Fibroblast of lung (primary cell): ENCODE results near the gene CD300H. TPM values are rescaled to one million over a fixed set of nuclear protein-coding genes. Genes with fewer than 3 reads are reported as not detected.

Source experiments
- DNase-seq, 2 donors: peaks; one replicate each; pipeline versions ENCODE4 v3.0.0 to v3.0.0-alpha.2; 2010; ENCODE audit warnings: low read depth in 2 of 2
- H2AFZ ChIP-seq: 2 replicates; pipeline ENCODE4 v1.5.1; 2012; ENCODE audit warnings: low read length, control low read depth, inconsistent platforms
- H3K27ac ChIP-seq: 2 replicates; pipeline ENCODE4 v1.5.1; 2011; ENCODE audit warnings: low read length, control low read depth; ENCODE audit not compliant: insufficient read depth
- H3K27me3 ChIP-seq: 2 replicates; pipeline ENCODE4 v1.5.1; 2011; ENCODE audit warnings: mild to moderate bottlenecking, low read length; ENCODE audit not compliant: control insufficient read depth, insufficient read depth
- H3K36me3 ChIP-seq: 2 replicates; pipeline ENCODE4 v1.5.1; 2011; ENCODE audit warnings: low read length; ENCODE audit not compliant: control insufficient read depth, insufficient read depth
- H3K4me1 ChIP-seq: 2 replicates; pipeline ENCODE4 v1.5.1; 2011; ENCODE audit warnings: low read length; ENCODE audit not compliant: control insufficient read depth, insufficient read depth; ENCODE audit errors: extremely low read depth
- H3K4me2 ChIP-seq: 2 replicates; pipeline ENCODE4 v1.5.1; 2011; ENCODE audit warnings: low read length, control low read depth; ENCODE audit not compliant: insufficient read depth; ENCODE audit errors: extremely low read depth
- H3K4me3 ChIP-seq, 4 experiments: fragments of 200-600 bp in 1 of 4; sonication (generic) in 1 of 4; replicated peaks in 1 of 4; 2 replicates each; pipeline ENCODE4 v1.5.1; 2011 to 2016; ENCODE audit warnings: low read length in 4 of 4, low read depth in 3 of 4, mild to moderate bottlenecking in 3 of 4, control low read depth in 2 of 4, inconsistent platforms in 1 of 4, mixed read lengths in 1 of 4; ENCODE audit not compliant: insufficient read depth in 1 of 4; ENCODE audit errors: control extremely low read depth in 1 of 4
- H3K79me2 ChIP-seq: 2 replicates; pipeline ENCODE4 v1.5.1; 2012; ENCODE audit warnings: mild to moderate bottlenecking, low read length, inconsistent platforms; ENCODE audit not compliant: control insufficient read depth, insufficient read depth
- H3K9ac ChIP-seq: 2 replicates; pipeline ENCODE4 v1.5.1; 2011; ENCODE audit warnings: mild to moderate bottlenecking, low read length, control low read depth; ENCODE audit not compliant: insufficient read depth
- H3K9me3 ChIP-seq: 2 replicates; pipeline ENCODE4 v1.5.1; 2012; ENCODE audit warnings: low read depth, low read length; ENCODE audit not compliant: control insufficient read depth, insufficient read depth
- H4K20me1 ChIP-seq: 2 replicates; pipeline ENCODE4 v1.5.1; 2011; ENCODE audit warnings: low read length; ENCODE audit not compliant: control insufficient read depth, insufficient read depth; ENCODE audit errors: extremely low read depth
- CTCF ChIP-seq, 2 donors: IDR thresholded peaks in 1 of 2; conservative IDR thresholded peaks in 1 of 2; 1 replicate in 1 of 2; 2 replicates in 1 of 2; pipeline ENCODE4 v1.5.1; 2011 to 2012; ENCODE audit warnings: low read length in 2 of 2, control low read depth in 1 of 2, inconsistent platforms in 1 of 2, low read depth in 1 of 2, mild to moderate bottlenecking in 1 of 2
- EZH2 ChIP-seq: IDR thresholded peaks from 2 replicates; pipeline ENCODE4 v1.5.1; 2012; ENCODE audit warnings: low read length, control low read depth, mild to moderate bottlenecking; ENCODE audit errors: missing control alignments
- polyA plus RNA-seq, 2 donors: library from polyadenylated mRNA; depleted of rRNA in 1 of 2; stranded (reverse) in 1 of 2; unstranded in 1 of 2; fragments of >200 nt; gene quantifications; 2 replicates each; pipeline ENCODE4 v1.2.1, GENCODE V29; 2011 to 2012; ENCODE audit warnings: missing spikeins in 1 of 2
- total RNA-seq: library from RNA; depleted of rRNA; stranded (reverse); fragments of >200 nt; gene quantifications from 2 replicates; pipeline ENCODE4 v1.2.1, GENCODE V29; 2014

CD300H gene
- total and polyA plus RNA-seq, 2 donors (not counting 1 experiment from before 2014, with no cell fraction given) = not detected

- no peak overlapping the region for H3K4me2 ChIP-seq
- no peak overlapping the region for H3K4me3 ChIP-seq
- peaks cover 11% of the 10 kb centered on the region for H3K9me3 ChIP-seq
- H3K9ac ChIP-seq = no peak overlapping the region
- no peaks in the 10 kb centered on the region for H3K79me2 ChIP-seq
- H2AFZ ChIP-seq = no peak overlapping the region
- H3K27ac ChIP-seq = no peak overlapping the region
- TF ChIP-seq CTCF (conservative IDR thresholded peaks at IDR 0.05 in 1 of 2, IDR thresholded peaks at IDR 0.05 in 1 of 2; ENCODE audit: low read depth in 1 of 2, low read length in 2 of 2) (no peak), EZH2 (no peak)
- no peaks in the 10 kb centered on the region for H3K4me1 ChIP-seq
- no peaks in the 10 kb centered on the region for H4K20me1 ChIP-seq
- no peak for DNase-seq
- H3K36me3 ChIP-seq = no peaks in the 10 kb centered on the region
- H3K27me3 ChIP-seq = no peaks in the 10 kb centered on the region
Measured at GRCh38 chr17:74516561-74517328, 50.6 kb downstream of the CD300H start.

- Histone ChIP-seq H3K27me3 (no peaks in the 10 kb centered on the region), H4K20me1 (no peaks in the 10 kb centered on the region), H2AFZ (no peak overlapping the region), H3K36me3 (no peaks in the 10 kb centered on the region), H3K9me3 (peaks cover 11% of the 10 kb centered on the region), H3K4me3 (no peak overlapping the region), H3K79me2 (no peaks in the 10 kb centered on the region), H3K4me1 (no peaks in the 10 kb centered on the region), H3K9ac (no peak overlapping the region), H3K4me2 (no peak overlapping the region), H3K27ac (no peak overlapping the region)
- TF ChIP-seq EZH2 (no peak), CTCF (conservative IDR thresholded peaks at IDR 0.05 in 1 of 2, IDR thresholded peaks at IDR 0.05 in 1 of 2; ENCODE audit: low read depth in 1 of 2, low read length in 2 of 2) (no peak)
- DNase-seq = no peak
Measured at GRCh38 chr17:74515941-74516340, 51.4 kb downstream of the CD300H start.

DNA sequence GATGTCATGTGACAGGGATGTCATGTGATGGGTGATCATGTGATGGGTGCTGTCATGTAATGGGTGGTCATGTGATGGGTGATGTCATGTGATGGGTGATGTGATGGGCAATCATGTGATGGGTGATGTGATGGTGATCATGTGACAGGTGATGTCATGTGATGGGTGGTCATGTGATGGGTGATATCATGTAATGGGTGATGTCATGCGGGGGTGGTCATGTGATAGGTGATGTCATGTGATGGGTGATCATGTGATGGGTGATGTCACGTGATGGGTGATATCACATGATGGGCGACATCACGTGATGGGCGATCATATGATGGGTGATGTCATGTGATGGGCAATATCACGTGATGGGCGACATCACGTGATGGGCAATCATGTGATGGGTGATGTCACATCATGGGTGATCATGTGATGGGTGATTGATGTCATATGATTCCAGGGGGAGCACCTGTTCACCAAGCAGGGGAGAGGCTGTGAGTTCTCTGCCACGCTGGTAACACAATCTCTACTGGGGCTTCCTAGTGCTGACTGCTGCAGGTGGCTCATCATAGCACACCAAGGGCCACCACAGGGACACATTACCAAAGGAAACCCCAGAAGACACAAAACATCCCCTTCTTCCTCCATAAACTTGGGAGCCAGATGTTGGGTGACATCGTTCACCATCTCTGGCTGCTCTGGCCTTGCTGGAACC lies 52.5 kb downstream of the CD300H start:
- Histone ChIP-seq H3K4me2 (no peak overlapping the region), H3K27me3 (no peaks in the 10 kb centered on the region), H4K20me1 (no peaks in the 10 kb centered on the region), H3K9me3 (peaks cover 11% of the 10 kb centered on the region), H3K4me1 (no peaks in the 10 kb centered on the region), H3K36me3 (no peaks in the 10 kb centered on the region), H3K9ac (no peak overlapping the region), H3K27ac (no peak overlapping the region), H2AFZ (no peak overlapping the region), H3K79me2 (no peaks in the 10 kb centered on the region), H3K4me3 (no peak overlapping the region)
- DNase-seq = no peak
- TF ChIP-seq CTCF (conservative IDR thresholded peaks at IDR 0.05 in 1 of 2, IDR thresholded peaks at IDR 0.05 in 1 of 2; ENCODE audit: low read depth in 1 of 2, low read length in 2 of 2) (no peak), EZH2 (no peak)
